HG03196 (cell line): ENCODE results near the gene SUSD4.

Experiments
- ATAC-seq: cut with Tn5 transposase; IDR thresholded peaks from one replicate; pipeline ENCODE4 v1.9.1; 2021; ENCODE audit not compliant: unreplicated experiment

The SUSD4 gene

DNA sequence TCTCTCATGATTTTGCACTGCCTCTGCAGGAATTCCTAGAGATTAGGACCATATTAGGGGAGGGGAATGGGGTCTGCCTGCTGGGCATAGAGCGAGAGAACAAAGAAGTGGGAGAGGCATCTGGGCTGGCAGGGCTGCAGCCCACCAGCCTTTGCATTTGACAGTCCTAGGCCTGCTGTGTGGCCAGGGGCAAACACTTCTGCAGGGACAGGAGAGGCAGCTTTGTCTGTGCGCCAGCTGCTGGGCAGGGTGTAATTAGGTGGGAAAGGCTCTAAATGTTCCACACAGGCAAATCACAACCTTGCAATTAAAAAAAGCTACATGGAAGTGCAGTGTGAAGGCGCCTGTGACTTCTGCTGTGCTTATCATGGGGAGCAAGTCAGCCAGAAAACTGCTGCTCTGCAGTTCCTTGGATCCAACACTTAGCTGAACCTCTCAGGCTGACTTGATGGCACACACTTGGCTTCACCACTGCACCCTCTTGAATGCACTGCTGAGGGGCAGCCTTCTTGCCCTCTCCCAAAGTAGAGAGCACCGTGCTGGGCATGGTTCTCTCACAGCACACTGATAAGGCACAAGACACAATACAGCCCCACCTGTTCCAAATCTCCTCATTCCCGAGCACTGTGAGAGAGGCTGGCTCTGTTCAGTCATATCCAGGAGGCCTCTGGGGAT is 147.3 kb downstream of the SUSD4 start:
- no peak for ATAC-seq

DNA sequence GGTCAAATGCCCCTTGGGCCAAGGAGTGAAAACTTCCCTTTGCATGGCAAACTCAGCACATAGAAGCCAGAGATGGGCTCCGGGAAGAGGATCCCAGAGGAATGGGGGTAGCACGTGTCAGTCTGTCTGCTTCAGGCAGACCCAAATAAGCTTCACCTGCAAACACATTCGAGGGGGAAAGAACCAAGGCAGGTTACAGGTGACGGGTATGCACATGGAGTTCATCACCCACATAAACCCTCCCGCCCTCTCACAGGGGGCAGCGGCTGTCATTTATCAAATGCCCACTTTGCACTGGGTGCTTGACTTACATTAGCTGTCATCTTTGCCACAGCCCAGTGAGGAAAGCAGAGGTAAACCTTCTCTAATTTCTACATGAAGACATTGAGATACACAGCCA is 147.9 kb downstream of the SUSD4 start:
- ATAC-seq, result no peak

DNA sequence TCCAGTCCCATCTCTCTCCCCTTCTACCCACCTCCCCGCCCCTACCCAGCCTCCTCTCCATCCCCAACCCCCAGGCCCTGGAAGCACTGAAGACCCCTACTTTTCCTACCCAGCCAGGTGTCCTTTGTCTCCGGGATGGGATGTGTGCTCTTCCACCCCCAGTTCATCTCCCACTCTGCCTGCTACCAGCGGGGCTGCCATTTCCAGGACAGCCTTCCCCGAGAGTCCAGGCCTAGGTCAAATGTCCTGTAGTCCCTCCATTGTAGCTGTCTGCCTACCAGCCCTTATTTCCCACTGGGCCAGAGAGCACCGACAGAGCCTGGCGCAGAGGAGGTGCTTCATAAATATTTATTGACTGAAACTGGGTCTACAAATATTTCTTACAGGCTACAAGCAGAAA is 148.9 kb downstream of the SUSD4 start:
- no peak for ATAC-seq

DNA sequence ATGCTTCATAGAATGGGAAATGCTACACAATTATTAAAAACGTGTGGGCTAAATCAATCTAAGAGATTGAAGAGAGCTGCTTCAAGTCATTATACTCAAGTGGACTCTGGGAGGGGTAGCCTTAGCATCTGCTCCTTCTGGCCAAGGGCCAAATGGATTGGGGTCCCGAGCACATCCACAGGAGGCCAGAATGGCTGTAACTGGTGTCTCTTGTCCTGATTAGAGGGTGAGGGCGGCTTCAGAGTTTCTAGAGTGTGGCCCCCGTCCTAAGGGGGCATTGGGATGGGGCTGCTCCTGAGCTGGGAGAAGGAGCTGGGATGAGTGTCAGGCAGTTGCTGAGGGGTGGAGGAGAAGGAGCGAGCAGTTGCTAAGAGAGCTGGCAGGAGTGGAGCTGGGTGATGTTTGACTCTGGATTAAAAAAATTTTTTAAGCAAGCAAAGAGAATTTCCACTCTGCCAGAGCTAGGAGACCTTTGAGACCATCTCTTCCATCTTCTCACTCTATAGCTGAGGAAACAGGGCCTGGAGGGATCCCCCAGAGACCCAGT is 149.6 kb downstream of the SUSD4 start:
- no peak for ATAC-seq

DNA sequence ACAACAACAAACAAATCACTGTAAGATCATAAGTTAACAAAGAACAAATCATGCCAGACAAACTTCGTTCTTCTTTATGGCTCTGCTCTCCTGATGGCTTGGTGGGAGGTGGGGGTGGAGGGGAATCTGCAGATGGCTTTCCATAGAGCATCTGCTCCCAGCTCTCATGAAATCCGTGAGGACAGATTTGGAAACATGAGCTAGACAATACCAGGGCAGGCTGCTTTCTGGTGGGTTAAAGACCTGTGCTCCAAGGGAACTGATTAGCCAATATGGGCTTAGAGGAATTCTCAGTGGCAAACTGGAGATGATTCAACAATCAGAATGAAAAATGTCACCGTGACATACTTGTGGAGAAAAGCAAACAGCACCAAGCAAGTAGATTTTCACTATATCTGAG is 151.5 kb downstream of the SUSD4 start:
- ATAC-seq, result no peak

DNA sequence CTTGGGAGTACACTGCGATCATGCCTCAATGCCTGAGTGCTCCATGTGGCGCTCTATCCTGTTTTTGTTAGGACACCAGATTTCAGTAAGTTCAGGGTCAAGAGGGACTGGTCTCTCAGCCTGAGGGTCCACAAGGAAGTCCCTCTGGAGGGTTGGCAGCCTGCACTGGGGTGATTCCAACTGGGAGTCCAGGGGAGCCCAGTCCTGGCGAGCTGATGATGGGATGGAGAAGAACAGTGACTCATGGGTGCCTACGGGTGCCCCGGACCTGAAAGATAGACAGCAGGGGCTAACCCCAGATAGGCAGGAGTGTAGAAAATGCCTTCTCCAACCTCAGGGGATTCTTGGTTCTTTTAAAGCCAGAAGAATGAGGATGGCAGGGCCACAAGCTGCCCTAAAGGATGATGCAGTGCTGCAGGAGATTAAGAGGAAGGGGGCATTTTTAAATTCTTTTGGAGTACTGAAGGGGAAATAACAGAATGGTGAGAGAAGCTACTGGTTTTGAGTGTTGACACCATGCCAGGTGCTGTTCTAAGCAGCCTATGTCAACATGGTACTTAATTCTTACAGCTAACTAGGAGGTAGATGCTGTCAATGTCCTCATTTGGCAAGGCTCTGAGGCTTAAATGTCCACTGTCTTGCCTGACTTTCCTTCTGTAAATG is 152.5 kb downstream of the SUSD4 start:
- no peak for ATAC-seq

DNA sequence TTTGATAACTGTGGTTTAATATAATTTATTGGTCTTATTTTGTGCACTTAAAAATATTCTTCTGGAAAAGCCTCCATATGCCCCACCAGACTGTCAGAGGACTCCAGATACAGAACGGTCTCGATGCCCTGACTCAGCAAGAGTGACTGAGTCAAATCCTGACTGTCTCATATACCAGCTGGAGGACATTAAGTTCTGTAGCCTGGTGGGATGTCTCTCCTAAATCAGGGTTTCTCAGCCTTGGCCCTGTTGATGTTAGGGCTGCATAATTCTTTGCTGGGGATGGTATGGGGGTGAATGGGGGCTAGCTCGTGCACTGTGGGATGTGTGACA is 153.2 kb downstream of the SUSD4 start:
- no peak for ATAC-seq

DNA sequence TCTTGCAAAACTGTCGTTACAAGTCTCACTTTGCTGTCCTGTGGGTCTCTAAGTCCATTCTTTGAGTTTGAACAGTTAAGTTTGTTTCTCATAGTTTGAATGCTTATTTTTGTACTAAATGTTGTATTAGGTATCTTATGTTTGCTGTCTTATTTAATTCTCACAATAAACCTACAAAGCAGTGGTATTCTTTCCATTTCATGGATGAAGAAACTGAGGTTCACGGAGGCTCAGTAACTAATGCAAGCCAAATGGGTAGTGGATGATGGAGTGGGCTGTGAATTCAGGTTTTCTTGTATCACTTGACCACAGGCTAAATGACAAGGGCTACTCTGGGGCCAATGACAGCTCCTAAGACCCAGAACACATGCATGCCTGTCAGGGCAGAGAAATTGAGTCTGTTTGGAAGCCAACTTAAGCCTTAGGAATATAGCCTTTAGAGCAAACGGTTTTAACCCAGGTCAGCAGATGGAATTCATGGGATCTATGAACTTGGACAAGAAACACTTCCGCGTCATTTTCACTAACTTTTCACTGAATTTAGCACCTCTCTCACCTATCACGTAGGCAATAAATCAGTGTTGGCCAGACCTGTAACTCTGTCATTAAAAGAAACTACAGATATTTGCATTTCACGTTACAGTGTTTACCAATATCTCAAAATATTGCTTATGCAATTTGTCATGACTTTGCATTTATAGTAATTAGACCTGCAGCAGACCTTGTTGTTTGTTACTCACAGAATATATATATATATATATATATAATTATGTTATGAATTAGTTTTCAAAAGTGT is 153.8 kb downstream of the SUSD4 start:
- no peak for ATAC-seq

DNA sequence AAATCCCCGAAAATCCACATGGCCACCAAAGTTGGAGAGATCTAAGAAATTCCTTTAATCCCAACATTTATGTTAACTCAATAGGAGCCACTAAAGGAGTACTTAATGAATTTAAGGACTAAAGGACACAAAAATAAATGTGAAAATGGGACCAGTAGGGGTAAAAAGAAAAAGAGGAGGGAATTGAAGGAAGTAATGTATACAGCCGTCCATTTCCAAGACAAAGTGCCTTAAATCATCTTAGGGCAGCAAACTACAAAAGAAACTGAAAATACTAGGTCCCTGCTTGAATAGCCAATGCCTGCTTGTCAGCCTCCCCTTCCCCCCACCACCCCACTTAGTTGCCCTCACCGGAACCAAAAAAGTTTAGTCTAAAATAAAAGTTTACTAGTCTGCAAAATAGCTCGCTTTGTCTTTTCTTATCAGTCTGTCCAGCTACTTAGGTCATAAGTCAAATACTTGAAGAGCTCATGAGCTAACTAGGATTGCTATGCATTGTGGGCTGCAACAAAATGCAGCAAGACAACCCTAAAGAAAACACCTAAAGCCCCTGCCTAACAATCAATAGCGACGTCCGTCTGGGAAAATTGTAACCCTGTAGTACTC is 154.6 kb downstream of the SUSD4 start:
- ATAC-seq, result no peak

DNA sequence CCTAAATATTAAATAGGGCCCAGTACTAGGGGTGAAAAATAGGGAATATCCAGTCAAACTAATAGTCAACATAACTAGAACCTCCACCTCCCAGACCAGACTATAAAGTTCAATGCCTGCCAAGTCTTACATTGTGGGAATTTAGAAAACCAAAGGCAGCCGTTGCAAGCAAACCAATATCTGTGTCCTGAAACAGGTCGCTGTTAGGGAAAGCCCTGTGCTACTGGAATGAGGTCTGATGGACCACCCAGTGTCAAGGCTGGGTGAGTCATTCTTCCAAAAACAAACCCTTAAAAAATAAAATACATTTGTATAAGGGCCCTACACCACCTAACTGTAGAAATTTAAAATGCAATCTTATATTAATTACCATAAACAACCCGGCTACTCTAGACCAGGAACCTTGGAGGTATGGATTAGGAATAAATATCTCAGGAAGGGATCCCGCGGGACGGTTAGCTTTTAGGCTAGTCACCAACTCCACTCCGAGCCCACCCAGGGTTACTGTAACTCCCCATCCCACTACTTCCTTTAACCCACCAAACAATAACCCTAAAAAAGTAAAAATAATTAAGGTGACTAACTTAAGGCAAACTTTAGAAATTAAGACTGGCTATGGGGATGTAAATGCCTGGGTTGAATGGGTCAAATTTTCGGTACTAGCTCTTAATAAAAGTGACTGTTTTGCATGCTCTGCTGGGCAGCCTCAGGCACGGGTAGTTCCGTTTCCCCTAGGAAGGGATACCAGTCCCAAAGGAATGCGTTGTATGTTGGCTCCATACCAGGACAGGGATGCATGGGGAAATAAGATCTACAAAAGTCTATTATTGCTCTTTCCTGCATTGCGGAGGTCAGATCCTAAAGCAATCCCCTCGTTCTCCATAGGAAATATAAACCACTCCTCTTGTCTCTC is 155.6 kb downstream of the SUSD4 start:
- ATAC-seq, result no peak

DNA sequence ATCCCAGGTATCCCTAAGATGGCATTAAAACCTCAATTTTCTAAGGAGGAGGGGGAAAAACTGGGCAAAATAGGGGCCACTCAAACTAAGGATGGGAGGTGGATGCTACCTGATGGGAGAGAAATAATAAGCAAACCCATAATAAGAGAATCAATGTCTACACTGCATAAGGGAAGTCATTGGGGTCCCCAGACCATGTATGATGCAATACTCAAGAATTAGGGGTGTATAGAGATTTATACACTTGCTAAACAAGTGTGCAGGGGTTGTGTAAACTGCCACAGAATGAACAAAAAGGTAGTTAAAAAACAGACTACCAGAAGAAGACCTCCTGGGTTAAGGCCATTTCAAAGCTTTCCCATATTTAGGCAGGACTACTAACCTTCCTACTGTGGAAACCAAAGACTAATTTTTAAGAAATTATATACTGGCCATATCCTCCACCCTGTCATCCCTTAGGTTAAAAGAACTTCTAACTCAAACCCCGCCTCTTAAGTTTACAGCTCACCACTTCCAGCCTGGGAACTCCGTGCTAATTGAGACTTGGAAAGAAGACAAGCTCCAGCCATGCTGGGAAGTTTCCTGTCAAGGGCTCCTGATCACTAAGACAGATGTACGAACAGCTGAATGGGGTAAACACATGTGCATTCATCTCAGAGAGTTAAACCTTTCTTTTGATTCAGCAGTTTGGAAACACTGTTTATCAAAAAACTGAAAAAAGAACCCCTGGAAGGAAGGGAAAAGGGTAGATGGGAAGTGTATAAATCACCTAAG is 156.5 kb downstream of the SUSD4 start:
- no peak for ATAC-seq

DNA sequence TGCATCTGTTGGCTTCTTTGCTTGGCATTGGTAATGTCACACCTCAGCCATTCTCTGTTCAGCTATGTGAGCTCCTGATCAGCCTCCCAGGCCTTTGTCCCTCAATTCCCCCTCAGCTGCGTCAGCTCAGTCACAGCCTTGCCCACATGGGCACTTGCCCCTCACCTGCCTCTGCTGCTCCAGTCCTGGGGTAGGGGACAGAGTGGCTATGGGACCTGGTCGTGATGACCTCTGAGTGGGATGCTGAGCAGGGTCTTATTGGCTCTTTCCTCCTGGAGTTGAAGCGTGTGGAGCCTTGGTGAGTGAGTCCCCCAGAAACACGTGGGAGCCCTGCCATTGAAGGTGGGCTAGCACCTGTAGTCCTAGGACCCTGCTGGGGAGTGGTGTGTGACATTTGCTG is 159.6 kb downstream of the SUSD4 start:
- no peak for ATAC-seq

DNA sequence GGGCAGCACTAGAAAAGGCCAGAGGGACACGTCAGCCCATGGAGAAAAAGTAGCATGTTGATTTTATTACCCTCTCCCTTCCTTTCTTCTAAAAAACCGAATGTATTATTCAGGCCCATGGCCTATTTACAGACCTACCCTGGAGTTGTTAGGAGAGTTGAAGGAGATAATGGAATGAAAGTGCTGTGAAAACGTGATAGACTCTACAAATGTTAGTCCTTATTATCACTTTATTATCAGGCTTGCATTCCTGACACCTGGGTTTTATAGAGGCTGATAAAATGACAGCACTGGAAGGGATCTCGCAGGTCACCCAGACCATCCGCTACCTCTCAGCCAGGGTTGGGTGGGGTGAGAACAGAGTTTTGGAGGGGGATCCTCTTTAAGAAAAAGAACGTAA is 160.3 kb downstream of the SUSD4 start:
- no peak for ATAC-seq

DNA sequence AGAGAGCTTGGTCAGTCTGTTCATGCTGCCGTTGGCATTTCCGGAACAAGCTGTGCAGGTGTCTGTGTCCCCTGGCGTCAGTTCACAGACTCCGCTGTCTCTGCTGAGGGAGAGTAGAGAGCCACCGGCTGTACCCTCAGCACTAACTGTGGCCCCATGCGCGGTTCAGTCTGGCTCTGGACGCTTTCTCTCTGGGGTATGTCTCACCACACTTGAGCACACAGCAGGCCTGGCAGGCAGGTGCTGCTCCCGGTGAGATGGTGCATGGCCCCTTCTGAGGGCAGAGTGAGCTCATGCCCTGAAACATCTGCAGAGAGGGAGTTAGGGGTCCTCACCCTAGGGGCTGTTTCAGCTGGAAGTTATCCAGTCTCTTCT is 161.0 kb downstream of the SUSD4 start:
- no peak for ATAC-seq

DNA sequence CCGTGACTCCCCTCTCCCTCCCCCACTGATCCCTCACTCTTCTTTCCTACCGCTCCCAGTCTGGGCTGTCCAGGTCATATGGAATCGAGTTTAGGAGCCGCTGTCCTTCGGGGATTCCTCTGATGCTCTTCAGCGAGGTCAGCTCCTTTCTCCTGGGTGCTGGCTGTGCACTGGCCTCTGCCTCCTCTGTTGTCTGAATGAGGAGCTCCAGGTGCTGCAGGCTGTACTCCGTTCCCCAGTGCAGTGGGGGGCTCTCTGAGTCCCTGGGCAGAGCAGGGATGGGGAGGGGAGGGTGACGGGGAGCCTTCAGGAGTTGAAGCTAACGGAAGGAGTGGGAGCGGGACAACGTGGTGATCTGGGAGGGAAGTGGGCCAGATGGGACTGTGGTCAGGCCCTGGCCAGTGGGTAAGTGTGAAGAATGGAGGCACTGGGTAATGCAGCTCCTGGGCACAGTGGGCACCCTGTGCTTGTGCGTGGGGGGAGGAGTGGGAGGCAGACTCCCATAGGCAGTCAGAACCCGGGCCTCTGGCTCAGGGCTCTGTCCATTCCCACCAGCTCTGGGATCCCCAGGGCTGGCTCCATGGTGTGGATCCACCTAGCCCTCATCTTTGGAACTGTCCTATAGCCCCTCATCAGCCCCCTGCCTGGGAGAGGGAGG is 161.5 kb downstream of the SUSD4 start:
- no peak for ATAC-seq

DNA sequence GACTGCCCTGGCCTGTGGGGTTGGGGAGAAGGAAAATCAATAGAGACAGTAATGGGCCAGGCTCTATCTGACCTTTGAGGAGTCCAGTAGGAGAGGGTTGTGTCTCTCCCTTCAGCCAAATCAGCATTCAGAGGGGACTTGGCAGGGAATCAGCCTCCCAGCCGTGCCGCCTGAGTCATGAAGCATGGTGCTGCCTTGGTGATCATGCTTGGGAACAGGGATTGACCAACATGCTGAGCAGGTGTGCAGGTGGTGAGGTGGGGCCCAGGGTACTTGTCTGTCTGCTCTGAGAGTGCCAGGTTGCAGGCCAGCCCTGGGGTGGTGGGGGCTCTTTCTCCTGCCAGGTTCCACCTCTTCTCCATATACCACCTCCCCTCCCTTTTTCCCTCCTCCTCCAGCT is 162.0 kb downstream of the SUSD4 start:
- ATAC-seq, result no peak

DNA sequence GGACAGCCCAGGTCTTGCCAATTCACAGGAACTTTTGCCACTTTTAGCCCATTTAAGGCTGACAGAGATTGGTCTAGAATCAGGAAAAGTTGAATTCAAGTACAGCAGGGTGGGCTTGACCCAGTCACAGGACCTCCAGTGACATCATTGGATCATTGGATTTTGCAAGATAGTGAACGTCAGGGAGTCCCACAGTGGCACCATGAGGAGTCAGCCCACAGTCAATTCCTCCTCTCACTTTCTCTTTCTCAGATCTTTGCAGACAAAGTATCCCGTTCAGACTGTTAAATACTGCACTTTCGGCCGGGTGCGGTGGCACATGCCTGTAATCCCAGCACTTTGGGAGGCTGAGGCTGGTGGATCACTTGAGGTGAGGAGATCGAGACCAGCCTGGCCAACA is 163.1 kb downstream of the SUSD4 start:
- ATAC-seq, result no peak

DNA sequence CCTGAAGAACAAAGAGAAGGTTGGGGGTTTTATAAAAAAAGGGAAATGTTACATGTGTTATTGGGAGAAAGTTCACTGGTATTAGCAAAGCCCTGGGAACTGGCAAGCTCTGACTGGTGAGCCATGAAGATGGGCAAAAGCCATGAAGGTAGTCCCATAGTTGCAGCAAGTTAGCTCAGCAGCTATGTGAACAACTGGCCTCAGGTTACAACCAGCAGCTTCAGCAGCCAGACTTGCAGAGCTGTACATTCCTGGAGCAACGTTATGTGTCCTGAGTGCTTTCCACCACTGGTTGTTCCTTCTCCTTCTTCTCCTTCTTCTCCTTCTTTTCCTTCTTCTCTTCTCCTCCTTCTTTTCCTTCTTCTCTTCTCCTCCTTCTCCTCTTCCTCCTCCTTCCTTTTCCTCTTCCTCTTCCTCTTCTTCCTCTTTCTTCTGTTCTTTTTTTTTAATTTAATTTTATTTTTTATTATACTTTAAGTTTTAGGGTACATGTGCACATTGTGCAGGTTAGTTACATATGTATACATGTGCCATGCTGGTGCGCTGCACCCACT is 164.8 kb downstream of the SUSD4 start:
- no peak for ATAC-seq

DNA sequence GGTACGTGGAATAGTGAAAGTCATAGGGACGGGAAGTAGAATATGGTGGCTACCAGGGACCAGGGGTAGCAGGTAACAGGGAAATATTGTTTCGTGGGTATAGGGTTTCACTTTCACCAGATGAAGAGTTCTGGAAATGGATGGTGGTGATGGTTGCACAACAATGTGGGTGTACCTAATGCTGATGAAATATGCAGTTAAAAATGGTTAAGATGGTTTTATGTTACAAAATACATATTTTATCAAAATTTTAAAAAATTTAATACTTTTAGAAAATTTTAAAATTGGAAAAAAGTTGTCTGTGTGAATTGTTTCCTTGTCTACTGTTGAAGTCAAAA is 165.4 kb downstream of the SUSD4 start:
- no peak for ATAC-seq
